Stimulated activated CD8-positive, alpha-beta memory T cell treated with anti-CD3 and anti-CD28 coated beads, Interleukin-15, amount 100 ng/mL, for 48 hours (primary cell): ENCODE data around the gene CLDN19.
"Not testable (repeated sequence)": the region's sequence is repeated elsewhere in the genome, so short reads cannot be mapped to it uniquely, and the experiment has no call there.

Experiments used
- DNase-seq, 2 donors: peaks; one replicate each; pipeline ENCODE4 v3.0.0-alpha.2; 2020; ENCODE audit warnings: low read depth in 2 of 2

CLDN19 gene

DNA sequence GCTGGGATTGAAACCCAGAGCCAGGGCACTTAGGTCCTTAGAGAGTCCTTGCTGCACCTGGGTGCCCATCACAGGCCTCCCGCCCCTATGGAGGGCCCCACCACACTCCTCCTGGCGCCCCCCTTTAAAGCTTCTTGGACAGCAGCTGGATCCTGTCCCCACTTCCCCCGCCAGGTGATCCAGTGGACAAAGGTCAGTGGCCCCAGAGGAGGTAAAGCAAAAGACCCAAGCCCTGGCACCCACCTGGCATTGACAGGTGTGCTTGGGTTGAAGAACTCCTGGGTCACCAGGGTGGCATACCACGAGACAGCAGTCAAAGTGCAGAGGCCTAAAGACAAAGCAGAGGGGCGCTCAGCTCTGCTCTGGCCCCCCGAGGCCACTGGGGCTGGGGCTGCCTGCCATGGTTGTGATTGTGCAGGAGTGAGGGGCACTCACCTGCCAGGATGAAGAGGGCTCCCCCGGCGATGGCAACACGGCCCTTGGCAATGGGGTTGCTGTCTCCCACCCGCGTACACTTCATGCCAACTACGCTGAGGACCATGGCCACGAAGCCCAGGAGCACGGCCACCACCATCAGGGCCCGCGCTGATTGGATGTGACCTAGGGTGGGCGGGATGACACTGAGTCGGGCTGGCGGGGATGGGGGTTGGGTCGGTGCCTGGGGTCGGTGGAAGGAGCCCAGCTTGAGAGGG lies 1.9 kb downstream of the CLDN19 start:
- DNase-seq, result no peak

DNA sequence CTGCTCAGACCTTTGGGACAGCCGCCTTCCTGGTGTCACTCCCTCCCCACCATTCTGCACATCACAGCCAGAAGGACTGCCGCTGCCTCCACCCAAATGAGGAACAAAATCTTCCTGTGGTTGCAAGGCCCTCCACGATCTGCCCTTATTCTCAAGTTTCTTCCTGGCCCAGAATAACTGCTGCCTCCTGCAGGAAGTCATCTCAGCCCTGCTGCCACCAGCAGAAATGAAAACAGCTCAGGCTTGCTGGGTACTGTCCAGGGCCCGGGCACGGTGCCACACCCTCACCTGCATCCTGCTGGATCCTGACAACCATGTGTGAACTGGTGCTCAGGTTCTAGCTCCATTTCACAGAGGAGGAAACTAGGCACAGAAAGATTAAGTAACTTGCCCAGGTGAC lies 2.8 kb downstream of the CLDN19 start:
- DNase-seq, result no peak

DNA sequence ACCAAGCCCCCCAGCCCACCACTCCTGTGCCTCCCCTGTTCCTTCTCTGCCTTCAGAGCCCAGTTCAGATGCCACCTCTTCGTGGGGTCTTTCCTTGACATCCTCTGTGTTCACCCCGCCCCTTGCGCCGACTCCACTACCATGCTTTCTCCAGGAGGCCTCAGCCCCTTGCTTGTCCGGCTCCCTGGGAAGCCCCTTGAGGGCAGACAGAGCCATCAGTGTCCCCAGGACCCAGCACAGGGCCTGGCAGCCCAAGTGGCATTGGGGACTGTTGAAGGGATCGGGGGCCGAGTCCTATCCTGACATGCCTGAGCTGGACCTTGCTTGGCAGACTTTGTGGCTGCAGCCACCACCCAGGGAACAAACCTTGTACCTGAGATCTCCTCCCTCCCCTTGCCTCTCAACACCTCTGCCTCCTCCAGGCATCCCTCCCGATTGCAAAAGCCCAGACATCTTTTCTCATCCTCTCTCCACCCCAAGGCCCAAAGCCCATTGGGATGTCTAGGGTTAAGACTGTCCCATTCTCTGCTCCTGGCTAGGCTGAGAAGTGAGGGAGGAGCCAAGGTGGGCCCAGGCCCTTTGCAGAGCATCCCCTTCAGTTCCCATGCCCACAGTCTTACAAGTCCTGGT lies 3.4 kb downstream of the CLDN19 start:
- DNase-seq, result no peak

DNA sequence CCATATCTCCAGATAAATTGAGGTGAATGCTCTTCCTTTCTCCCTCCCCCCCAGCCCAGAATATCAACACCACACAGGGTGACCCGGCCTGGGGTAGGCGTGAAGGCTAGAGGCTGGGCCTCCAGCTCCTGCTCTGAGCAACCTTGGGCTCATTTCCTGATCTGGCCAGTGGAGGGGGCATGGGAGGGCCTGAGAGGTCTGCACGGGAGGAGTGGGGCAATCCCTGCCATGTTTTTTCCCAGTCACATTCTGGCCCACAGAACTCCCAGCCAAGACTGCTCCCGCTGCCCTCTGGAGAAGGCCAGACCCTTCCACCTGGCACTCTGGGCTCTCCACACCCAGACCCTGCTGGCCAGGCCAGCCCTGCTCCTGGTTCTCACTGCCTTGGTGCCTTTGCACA lies 3.9 kb downstream of the CLDN19 start:
- no peak for DNase-seq

DNA sequence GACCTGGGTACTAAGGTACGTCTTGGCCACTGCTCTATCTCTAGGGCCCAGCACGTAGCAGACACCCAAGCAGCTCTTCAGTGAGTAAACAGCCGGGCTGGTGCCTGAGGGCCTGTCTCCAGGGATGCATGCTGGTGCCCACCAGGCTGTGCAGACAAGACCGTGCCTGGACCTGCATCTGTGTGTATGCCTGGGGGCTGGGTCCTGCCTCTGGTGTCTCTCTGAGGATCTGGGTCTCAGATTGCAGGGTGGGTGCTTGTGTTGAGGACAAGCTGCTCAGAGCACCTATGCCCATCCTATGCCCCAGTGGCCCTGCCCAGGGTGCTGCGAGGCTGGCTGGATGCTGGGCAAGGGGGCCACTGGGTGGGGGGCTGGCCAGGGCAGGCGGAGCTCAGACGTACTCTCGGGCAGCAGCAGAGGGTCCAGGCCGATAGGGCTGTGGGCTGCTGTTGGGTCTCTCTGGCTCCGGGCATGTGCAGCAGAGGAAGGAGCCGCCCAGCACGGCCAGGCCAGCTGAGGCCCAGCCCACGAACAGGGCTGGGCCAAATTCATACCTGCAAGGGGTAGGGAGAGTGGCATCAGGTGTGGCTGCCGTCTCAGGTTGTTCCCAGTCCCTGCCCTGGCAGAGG lies 4.4 kb downstream of the CLDN19 start:
- no peak for DNase-seq

DNA sequence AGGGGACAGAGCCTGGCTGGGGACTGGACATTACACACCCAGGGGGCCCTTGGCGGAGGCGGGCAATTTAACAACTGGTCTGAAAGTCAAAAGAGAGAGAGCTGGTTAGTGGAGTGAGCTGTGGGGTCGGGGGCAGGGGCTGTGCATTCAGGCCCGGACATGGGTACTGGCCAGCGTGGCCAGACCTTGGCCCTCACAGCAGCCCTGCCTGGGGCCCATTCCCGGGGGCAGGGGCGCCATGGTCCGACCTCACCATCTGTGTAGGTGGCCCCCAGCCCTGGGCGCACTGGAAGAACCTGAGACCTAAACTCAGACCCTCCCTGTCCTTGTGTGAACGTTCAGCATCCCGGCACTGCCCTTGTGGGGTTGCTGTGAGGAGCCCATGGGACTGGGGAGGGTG lies 5.0 kb downstream of the CLDN19 start:
- DNase-seq, result no peak

DNA sequence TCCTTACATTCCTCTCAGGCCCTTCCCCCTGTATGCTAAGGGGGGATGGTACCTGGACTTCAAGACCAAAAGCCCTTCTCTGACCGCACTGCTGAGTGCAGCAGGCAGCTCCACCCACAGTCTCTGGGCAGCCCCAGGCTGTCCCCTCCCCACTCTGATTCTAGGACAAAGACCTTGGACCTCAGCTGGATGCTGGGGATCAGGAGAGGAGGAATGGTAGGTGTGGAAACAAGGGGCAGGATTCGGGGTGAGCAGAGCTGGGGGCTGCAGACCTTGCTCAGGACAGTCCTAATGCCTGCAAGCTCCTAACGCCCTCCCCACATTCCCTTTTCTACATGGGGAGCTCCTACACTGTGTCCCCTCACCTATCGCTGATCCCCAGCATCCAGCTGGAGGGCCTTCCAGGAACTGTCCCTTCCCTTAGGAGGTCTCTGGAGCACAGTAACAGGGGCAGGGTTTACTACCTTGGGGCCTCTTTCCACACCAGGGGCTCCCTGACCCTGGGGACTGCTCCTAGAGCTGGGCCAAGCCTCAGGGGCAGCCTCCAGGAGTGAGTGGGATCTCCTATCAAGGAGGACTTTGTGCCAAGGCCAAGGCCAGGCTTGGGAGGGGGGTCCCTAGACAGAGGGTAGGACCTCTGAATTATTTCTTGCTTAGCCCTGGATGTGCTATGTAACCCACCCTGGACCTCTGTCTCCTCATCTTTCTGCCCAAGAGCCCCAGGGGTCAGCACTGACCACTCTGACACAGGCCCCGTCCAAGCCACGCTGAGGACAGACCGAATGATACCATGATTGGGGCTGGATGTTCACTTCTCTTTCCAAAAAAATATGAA lies 5.6 kb downstream of the CLDN19 start:
- DNase-seq, result no peak

DNA sequence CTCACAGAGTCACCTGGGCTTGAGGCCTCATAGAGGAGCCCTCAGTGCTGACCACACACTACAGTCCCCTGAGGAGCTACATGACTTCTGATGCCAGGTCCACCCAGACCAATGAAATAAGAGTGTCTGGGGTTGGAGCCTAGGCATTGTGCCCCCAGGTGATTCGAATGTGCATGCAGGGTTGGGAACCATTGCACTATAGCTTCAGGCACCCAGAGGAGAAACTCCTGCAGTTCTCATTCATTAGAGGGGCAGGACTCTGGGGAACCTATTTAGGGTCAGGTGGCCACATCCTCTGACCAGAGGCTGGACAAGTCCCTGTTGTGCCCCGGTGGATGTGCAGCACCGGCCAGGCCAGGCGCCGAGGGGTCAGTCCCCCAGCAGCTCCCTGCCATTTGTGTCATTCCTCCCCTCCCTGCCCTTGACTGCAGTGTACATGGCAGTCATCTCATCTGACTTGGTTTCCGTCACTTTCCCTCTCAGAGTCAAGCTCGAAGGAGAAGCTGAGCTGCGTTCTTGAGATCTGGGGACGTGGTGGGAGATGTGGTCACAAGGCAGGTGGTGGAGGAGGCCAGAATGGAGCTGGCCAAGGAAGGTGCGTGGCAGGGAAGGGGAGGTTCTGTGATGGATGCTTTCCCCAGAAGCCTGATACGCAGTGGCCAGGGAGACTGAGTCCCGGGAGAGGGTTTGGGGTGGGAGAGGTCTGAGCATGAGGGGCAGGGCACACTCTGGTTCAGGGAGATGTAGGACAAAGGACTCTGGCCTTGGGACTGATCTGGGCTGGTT lies 6.4 kb downstream of the CLDN19 start:
- no peak for DNase-seq

DNA sequence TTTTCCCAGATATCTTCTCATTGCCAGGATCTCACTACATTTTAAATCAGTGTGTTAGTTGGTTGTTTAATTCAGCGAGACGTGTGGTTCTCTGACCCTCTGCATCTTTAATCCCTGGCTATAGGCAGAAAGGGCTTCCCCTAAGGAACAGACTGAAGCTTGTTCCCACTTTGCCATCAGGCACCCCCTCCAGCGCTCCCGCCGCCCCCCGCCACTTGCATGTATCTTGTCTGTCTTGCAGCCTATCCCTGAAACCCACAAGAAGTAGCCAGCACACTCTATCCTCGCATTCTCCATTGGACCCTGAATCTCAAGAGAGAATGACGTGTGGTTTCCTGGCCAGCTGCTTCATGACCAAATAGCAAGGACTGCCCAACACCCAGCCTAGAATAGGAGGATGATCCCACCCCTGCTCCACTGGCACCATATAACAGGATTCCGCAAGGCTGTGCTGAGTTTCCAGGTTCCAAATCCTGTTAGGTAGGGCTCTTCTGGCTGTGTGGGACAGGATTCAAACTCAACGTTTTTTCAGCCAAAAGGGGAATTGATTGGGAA lies 7.8 kb downstream of the CLDN19 start:
- DNase-seq, result no peak

DNA sequence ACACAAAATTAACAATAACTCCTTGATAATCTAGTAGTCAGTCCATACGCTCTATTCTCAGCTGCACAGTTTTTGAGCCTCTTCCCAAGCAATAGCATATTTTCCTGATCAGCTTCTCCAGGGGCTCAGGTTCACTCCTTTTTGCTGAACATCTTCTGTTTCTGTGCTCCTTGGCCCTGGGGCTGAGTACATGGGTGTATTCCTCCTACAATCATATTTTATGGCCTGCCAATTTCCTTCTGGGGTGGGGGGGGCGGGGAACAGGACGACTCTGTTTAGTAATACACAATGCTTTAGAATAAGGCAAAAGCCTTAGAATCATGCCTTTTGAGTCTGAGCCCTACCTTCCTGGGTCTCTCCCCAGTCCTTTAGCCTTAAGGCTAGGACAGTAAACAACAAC lies 8.5 kb downstream of the CLDN19 start:
- no peak for DNase-seq

DNA sequence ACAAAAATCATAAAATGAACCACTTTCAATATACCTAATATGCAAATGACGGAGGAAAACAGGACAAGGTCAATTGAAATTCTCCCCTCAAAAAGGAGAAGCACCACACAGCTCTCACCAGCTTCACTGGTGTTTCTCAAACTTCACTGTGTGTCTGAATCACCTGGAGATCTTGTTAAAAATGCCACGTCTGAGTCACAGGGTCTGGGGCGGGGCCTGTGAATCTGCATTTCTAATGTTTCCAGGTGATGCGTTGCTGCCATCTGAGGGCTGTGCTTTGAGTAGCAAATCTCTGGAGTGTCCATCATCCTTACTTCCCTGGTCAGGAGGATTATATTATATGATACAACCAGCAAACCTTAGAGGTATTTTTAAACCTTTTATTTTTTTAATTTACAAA lies 9.0 kb downstream of the CLDN19 start:
- peak; percentile 32 to 47 for DNase-seq

DNA sequence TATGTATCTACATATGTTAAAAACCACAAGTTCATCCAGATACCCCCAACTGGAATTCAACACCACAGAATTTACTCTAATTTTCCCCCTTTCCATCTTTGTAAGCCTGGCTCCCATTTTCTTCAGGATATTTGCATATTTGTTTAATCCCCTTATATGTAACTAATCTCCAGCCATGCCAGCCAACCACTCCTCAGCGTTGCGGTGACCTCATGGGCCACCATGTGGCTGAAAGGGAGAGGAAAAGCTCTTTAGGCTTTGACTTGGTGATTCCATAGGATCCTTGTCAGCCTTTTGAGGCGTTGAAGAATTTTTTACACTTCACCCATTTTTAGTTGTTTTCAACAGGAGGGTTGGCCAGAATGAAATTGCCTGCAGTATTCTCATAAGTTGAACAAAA lies 10.0 kb downstream of the CLDN19 start:
- no peak for DNase-seq

DNA sequence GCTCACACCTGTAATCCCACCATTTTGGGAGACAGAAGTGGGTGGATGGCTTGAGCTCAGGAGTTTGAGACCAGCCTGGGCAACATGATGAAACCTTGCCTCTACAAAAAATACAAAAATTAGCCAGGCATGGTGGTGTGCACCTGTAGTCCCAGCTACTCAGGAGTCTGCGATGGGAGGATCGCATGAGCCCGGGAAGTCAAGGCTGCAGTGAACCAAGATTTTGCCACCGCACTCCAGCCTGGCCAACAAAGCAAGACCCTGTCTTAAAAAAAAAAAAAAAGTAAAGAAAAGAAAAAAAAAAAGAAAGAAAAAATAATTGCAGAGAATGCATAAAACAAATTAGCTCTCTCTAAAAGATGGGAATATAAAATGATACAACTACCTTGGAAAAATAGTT lies 14.2 kb downstream of the CLDN19 start:
- DNase-seq, result not testable (repeated sequence)

DNA sequence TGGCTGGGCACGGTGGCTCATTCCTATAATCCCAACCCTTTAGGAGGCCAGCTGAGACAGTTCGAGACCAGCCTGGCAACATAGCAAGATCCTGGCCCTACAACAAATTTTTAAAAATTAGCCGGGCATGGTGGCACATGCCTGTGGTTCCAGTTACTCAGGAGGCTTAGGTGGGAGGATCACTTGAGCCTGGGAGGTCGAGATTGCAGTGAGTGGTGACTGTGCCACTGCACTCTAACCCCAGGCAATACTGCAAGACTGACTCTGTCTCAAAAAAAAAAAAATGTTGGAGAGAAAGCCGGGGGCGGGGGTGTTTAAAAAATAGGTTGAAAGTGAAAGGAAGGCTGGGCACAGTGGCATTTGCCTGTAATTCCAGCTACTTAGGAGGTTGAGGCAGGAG lies 16.5 kb downstream of the CLDN19 start:
- DNase-seq, result no peak

DNA sequence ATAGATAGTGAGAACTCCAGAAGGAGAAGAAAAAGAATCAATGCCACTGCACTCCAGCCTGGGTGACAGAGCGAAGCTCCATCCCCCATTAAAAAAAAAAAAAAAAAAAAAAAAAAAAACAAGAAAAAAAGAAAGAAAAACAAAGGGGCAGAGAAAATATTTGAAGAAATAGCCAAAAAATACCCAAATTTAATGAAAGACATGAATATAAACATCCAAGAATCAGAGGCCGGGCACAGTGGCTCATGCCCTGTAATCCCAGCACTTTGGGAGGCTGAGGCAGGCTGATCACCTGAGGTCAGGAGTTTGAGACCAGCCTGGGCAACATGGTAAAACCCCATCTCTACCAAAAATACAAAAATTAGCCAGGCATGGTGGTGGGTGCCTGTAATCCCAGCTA lies 17.6 kb downstream of the CLDN19 start:
- not testable (repeated sequence) for DNase-seq

DNA sequence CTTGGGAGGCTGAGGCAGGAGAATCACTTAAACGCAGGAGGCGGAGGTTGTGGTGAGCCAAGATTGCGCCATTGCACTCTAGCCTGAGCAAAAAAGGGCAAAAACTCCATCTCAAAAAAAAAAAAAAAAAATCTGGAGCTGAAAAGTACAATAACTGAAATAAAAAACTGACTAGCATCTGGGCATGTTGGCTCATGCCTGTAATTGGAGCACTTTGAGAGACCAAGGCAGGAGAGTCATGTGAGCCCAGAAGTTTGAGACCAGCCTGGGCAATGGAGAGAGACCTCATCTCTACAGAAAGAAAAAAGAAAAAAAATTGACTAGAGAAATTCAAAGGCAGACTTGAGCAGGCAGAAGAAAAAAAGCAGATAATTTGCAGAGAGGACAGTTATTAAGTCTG lies 18.1 kb downstream of the CLDN19 start:
- DNase-seq, result no peak

DNA sequence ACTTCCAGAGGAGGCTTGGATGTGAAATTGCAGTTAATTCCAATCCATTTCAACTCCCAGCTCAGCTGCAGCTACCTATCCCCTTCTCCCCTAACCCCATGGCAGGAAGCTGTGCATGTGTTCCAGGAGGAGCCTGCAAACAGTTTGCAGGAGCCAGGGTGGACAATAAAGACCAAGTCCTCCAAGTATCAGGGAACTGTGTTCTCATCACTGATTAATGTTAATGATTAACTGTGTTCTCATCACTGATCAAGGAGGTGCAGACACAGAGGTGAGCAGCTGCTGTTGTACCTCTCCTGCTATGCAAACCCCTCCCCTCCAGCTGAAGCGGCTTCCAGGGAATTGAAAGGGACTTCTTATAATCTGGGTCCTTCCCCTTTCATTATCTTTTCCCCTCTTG lies 19.2 kb downstream of the CLDN19 start:
- no peak for DNase-seq

DNA sequence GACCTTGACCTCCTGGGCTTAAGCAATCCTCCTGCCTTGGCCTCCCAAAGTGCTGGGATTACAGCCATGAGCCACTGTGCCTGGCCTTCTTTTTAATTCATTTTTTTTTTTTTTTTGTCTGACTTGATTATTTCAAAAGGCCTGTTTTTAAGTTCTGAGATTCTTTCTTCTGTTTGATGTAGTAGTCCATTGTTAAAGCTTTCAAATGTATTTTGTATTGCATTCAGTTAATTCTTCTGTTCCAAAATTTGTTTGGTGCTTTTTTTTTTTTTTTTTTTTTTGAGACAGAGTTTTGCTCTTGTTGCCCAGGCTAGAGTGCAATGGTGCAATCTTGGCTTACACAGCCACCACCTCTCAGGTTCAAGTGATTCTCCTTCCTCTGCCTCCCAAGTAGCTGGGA lies 25.6 kb downstream of the CLDN19 start:
- not testable (repeated sequence) for DNase-seq

DNA sequence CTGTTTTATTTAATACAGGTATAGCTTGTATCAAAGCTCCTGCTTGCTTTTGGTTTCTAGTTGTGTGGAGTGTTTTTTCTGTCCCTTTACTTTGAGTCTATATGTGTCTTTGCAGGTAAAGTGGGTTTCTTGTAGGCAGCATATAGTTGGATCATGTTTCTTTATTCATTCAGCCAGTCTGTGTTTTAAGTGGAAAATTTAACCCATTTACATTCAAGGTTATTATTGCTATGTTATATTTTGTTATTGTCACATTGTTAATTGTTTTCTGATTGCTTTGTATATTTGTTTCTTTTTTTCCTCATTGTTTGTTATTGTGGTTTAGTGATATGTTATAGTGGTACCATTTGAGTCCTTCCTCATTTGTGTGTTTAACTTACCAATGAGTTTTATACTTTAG lies 26.7 kb downstream of the CLDN19 start:
- no peak for DNase-seq

DNA sequence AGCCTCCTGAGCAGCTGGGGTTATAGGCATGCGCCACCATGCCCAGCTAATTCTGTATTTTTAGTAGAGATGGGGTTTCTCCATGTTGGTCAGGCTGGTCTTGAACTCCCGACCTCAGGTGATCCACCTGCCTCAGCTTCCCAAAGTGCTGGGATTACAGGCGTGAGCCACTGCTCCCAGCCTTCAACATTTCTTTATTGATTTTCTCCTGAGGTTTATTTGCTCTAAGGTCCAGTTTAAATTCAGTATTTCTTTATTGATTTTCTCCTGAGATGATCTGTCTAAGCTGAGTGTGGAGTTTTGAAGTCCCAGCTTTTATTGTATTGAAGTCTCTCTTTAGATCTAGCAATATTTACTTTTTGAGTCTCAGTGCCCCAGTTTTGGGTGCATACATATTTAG lies 27.2 kb downstream of the CLDN19 start:
- DNase-seq, result not testable (repeated sequence)

DNA sequence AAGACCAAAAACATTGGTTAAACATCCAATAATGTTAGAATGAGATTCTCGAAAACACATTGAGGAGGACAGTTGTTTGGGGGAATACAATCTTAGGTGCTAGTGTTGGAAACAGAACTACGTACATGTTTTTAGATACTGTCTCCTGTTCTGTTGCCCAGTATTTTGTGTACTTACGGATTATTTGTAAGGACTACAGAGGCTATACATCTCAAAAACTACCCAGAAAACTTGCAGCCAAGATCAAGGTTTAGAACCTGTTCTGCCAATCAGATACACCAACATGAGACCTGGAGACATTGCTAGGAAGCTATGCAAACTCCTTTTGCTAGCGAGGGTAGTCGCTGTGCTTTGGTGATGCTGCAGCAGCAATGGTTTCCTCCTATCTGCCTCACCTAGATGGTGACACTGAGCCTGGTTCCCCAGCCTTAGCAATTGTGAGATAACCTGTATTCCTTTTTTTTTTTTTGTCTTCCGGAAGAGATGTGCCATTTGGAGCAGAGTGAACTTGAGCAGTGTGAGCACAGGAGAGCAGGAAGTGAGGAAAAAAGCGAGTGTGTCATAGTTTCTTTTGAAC lies 36.1 kb downstream of the CLDN19 start:
- no peak for DNase-seq
